ENCODE measurements around the gene RABAC1. TPM values are rescaled to one million over a fixed set of nuclear protein-coding genes. Genes with fewer than 3 reads are reported as not detected.
A peak's percentile ranks its signal among the peaks of the same experiment; 100 is the strongest.

RABAC1 gene
- total and polyA plus RNA-seq, 3 experiments from 2014 or later, result 74.7 to 220 (median 83.3) TPM

DNA sequence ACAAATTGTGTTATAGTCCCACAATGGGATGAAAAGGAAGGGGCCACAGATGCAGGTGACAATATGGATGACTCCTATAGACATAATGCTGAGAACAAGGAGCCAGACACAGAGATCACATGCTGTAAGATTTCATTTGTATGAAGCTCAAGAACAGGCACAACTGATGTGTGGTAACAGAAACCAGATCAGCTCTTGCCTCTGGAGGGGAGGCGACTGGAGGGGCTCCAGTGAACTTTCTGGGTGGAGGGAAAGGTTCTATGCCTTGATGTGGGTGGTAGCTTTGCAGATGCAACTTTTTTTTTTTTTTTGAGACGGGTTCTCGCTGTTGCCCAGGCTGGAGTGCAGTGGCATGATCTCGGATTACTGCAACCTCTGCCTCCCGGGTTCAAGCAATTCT lies 6.0 kb upstream of the RABAC1 start:
- Histone ChIP-seq H3K9me3 (ENCODE audit: low read length) (no peaks in the 10 kb centered on the region), H3K27ac (ENCODE audit: low read depth, low read length) (no peak overlapping the region), H3K36me3 (ENCODE audit: insufficient read depth, low read length) (no peaks in the 10 kb centered on the region), H3K27me3 (ENCODE audit: insufficient read depth, low read length, poor library complexity, severe bottlenecking) (no peaks in the 10 kb centered on the region), H3K4me1 (ENCODE audit: insufficient read depth, low read length) (no peaks in the 10 kb centered on the region), H3K4me3 (ENCODE audit: low read length) (no peak overlapping the region)
- POLR2A ChIA-PET, result no interaction called here
- Mint-ChIP-seq H3K36me3 (peaks cover 3 to 7% (median 4%) of the 10 kb centered on the region in 3 donors), H3K4me1 (peaks cover 0 to 2% (median 0%) of the 10 kb centered on the region in 3 donors), H3K27ac (no peak overlapping the region), H3K4me3 (no peak overlapping the region), H3K9me3 (peaks cover 0 to 2% (median 0%) of the 10 kb centered on the region in 5 donors), H3K27me3 (no peaks in the 10 kb centered on the region)
- DNase-seq, result no peak
- CTCF ChIA-PET, result interaction anchor here (1.0 kb wide), 1 partner anchor 106 kb away, joined by 3 read pairs; no protein-coding TSS in a partner anchor

DNA sequence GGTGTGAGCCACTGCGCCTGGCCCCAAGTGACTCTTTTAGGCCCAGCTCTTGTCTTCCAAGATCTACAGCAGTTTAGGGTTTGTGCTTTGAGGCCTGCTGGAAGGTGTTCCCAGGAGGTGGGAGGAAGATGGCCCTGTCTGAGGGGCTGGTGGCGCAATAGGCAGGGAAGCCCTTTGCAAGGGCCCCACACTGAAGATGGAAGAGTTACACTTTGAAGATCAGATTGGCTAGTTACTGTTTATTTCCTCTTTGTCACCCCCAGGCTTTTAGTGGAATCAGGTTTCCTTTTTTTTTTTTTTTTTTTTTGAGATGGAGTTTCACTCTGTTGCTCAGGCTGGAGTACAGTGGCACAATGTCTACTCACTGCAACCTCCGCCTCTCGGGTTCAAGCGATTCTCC lies 1.9 kb upstream of the RABAC1 start:
- ChIA-PET POLR2A (no interaction called here), CTCF (interaction anchor here (0.7 to 5.0 kb wide), 2 partner anchors 10 to 101 kb away, joined by 3 to 32 read pairs; partner anchors contain the start of gene RPS19)
- no peak for DNase-seq
- Mint-ChIP-seq H3K9me3 (peaks cover 0 to 2% (median 0%) of the 10 kb centered on the region in 5 donors), H3K4me1 (peaks cover 19 to 22% (median 21%) of the 10 kb centered on the region in 3 donors), H3K27me3 (no peaks in the 10 kb centered on the region), H3K27ac (no peak overlapping the region), H3K36me3 (peaks cover 0 to 28% (median 2%) of the 10 kb centered on the region in 3 donors), H3K4me3 (peak overlapping the region in 4 of 7 donors; percentile 13 to 59 (median 32))
- no peak overlapping the region for H3K4me3 ChIP-seq (ENCODE audit: low read length)
- H3K9me3 ChIP-seq (ENCODE audit: low read length), result no peaks in the 10 kb centered on the region
- no peaks in the 10 kb centered on the region for H3K27me3 ChIP-seq (ENCODE audit: insufficient read depth, low read length, poor library complexity, severe bottlenecking)
- H3K27ac ChIP-seq (ENCODE audit: low read depth, low read length), result no peak overlapping the region
- peaks cover 16% of the 10 kb centered on the region for H3K4me1 ChIP-seq (ENCODE audit: insufficient read depth, low read length)
- H3K36me3 ChIP-seq (ENCODE audit: insufficient read depth, low read length), result no peaks in the 10 kb centered on the region

DNA sequence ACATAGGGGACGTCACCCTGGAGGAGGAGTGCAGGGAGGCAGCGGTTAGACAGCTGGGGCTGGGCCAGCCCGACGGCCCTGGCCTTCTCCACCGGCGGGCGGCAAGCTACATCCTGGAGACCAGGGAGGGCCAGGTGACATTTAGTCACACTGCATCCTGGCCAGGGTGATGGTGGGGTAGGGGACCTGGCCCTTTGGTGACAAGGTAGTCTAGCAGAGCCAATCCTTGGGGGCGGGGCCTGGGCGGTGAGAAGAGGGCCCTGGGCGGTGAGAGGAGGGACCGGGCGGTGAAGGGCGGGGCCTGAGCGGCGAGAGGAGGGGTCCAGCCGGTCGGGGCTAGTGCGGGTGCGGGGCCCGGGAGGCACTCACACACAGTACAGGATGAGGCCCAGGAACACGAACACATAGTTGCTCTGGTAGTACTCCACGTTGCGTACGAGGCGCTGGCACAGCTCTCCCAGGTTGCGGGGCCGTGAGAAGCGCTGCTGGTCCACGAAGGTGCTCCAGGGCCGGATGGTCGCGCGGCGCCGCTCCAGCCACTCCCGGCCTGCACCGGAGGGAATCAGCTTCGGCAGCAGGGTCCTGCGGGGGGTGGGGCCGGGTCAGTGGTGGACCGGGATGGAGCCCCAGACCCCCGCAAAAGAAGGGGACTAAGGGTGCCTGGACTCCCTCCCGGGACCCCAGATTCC lies 610 bp downstream of the RABAC1 start:
- Mint-ChIP-seq H3K36me3 (peaks cover 0 to 35% (median 2%) of the 10 kb centered on the region in 3 donors), H3K4me1 (peaks cover 17 to 22% (median 21%) of the 10 kb centered on the region in 3 donors)
- POLR2A ChIA-PET, result interaction anchor here (0.6 to 3.6 kb wide), 7 partner anchors 13 to 118 kb away, joined by 3 to 20 read pairs (median 4); partner anchors contain the start of genes RPS19 and ZNF574

DNA sequence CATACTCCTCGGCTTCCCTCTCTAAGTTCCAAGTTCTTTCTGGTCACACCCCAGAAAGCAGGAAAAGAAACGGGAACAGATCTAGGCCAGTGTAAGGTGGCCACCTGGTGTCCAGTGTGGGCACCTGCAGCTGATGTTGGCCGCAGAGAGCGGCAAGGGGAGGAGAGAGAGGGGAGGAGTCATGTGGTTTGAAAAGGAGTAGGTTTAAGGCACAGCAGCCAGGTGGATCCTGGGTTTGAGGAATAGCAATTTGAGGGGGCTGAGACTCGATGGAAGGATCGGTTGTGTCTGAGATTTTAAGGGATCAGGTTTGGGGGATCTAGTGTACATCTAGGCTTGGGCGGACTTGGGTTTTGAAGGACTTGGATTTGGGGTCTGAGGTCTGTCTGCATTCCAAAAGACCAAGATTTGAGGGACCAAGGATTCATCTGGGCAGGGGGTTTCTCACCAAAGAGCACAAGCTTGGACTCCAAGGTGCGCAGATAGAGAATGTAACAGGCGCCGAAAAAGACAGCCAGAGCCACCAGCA lies 1.2 kb downstream of the RABAC1 start:
- no peaks in the 10 kb centered on the region for H3K27me3 ChIP-seq (ENCODE audit: insufficient read depth, low read length, poor library complexity, severe bottlenecking)
- peak overlapping the region; percentile 86 for H3K27ac ChIP-seq (ENCODE audit: low read depth, low read length)
- peak overlapping the region; percentile 92 for H3K4me3 ChIP-seq (ENCODE audit: low read length)
- peak in 2 of 5 donors; percentile 19 to 63 for DNase-seq
- Mint-ChIP-seq H3K36me3 (peaks cover 0 to 35% (median 2%) of the 10 kb centered on the region in 3 donors), H3K9me3 (peaks cover 0 to 2% (median 0%) of the 10 kb centered on the region in 5 donors), H3K27ac (peak overlapping the region; percentile 77 to 98 (median 90)), H3K4me3 (peak overlapping the region; percentile 92 to 96 (median 94)), H3K27me3 (no peaks in the 10 kb centered on the region), H3K4me1 (peaks cover 17 to 22% (median 21%) of the 10 kb centered on the region in 3 donors)
- ChIA-PET POLR2A (interaction anchor here (0.6 to 3.6 kb wide), 3 partner anchors 12 to 98 kb away, joined by 4 to 20 read pairs (median 14); partner anchors contain the start of gene RPS19), CTCF (interaction anchor here (1.0 to 5.0 kb wide), 5 partner anchors 13 to 98 kb away, joined by 3 to 32 read pairs (median 10); partner anchors contain the start of gene RPS19)
- H3K4me1 ChIP-seq (ENCODE audit: insufficient read depth, low read length), result peaks cover 16% of the 10 kb centered on the region
- no peaks in the 10 kb centered on the region for H3K36me3 ChIP-seq (ENCODE audit: insufficient read depth, low read length)
- no peaks in the 10 kb centered on the region for H3K9me3 ChIP-seq (ENCODE audit: low read length)

More for the DNA sequence above, 610 bp downstream of the RABAC1 start:
- H3K27ac Mint-ChIP-seq, result peak overlapping the region; percentile 82 to 98 (median 94)
- Histone ChIP-seq H3K27ac (ENCODE audit: low read depth, low read length) (peak overlapping the region; percentile 86), H3K4me3 (ENCODE audit: low read length) (peak overlapping the region; percentile 92), H3K36me3 (ENCODE audit: insufficient read depth, low read length) (no peaks in the 10 kb centered on the region), H3K27me3 (ENCODE audit: insufficient read depth, low read length, poor library complexity, severe bottlenecking) (no peaks in the 10 kb centered on the region), H3K9me3 (ENCODE audit: low read length) (no peaks in the 10 kb centered on the region), H3K4me1 (ENCODE audit: insufficient read depth, low read length) (peaks cover 16% of the 10 kb centered on the region)
- peak overlapping the region; percentile 92 to 96 (median 94) for H3K4me3 Mint-ChIP-seq
- H3K27me3 Mint-ChIP-seq, result no peaks in the 10 kb centered on the region
- peaks cover 0 to 2% (median 0%) of the 10 kb centered on the region in 5 donors for H3K9me3 Mint-ChIP-seq
- peak; percentile 65 to 88 (median 76) for DNase-seq
- CTCF ChIA-PET, result interaction anchor here (0.8 to 5.0 kb wide), 7 partner anchors 10 to 133 kb away, joined by 3 to 32 read pairs (median 3); partner anchors contain the start of gene RPS19

DNA sequence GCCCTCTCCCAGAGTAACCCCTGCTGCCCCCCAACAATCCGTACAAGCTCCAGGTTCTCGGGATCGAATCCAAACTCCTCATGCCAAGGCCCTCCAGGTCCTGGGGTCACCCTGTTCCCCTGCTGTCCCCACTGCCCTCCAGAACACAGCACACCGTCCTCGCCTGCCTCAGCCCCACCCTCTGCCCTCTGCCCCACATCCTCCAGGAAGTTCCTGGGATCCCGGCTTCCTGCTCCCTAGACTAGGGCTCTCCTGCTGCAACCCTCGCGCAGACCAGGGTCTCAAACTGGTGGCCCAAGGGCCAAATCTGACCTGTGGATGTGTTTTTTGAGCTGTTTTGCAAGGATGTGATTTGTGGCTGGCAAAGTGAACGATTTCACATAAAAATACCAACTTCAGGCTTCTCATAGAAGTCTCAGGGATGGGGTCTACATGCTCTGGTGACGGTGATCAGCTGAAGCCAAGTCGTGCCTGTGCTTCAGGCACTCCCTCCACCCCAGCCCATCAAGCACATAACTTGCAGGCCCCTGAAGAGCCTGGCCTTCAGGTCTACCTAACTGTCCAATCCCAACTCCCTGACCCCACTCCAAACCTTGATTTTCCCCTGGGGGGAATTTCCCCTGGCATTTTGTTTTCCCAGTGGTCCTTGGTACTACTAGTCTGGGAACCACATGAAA lies 1.8 kb downstream of the RABAC1 start:
- Mint-ChIP-seq H3K27me3 (no peaks in the 10 kb centered on the region), H3K9me3 (peaks cover 0 to 2% (median 0%) of the 10 kb centered on the region in 5 donors), H3K4me3 (peak overlapping the region; percentile 12 to 96 (median 94)), H3K27ac (peak overlapping the region; percentile 19 to 98 (median 86)), H3K4me1 (peaks cover 17 to 22% (median 21%) of the 10 kb centered on the region in 3 donors), H3K36me3 (peaks cover 0 to 35% (median 2%) of the 10 kb centered on the region in 3 donors)
- H3K4me1 ChIP-seq (ENCODE audit: insufficient read depth, low read length), result peaks cover 16% of the 10 kb centered on the region
- H3K4me3 ChIP-seq (ENCODE audit: low read length), result no peak overlapping the region
- no peaks in the 10 kb centered on the region for H3K9me3 ChIP-seq (ENCODE audit: low read length)
- H3K27ac ChIP-seq (ENCODE audit: low read depth, low read length), result no peak overlapping the region
- H3K27me3 ChIP-seq (ENCODE audit: insufficient read depth, low read length, poor library complexity, severe bottlenecking), result no peaks in the 10 kb centered on the region
- DNase-seq, result no peak
- ChIA-PET POLR2A (interaction anchor here (2.8 to 3.6 kb wide), 2 partner anchors 11 to 97 kb away, joined by 14 to 20 read pairs; partner anchors contain the start of gene RPS19), CTCF (interaction anchor here (1.0 to 5.0 kb wide), 4 partner anchors 77 to 98 kb away, joined by 3 to 32 read pairs (median 14); partner anchors contain the start of gene RPS19)
- no peaks in the 10 kb centered on the region for H3K36me3 ChIP-seq (ENCODE audit: insufficient read depth, low read length)

DNA sequence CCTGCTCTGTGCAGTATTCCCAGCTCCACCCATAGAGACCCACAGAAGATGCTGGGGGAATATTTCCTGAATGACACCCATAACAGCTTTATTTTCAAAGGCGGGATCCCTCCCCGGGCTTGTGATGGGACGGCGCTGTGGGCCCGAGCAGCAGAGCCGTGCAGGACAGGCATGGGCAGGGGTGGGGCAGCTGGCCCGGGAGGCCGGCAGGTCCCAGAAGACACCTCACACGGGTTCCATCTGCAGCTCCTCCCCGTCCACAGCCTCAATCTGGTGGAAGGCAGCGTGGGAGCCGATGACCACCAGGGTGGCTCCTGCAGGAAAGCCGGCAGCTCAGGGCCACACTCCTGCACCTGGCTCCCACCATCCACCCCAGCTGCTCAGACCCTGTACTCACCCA lies 2.5 kb downstream of the RABAC1 start:
- Mint-ChIP-seq H3K27me3 (peaks cover 0 to 2% of the 10 kb centered on the region in 2 donors), H3K4me3 (peak overlapping the region in 1 of 7 donors; percentile 78), H3K9me3 (peaks cover 0 to under 1% (median 0%) of the 10 kb centered on the region in 5 donors), H3K27ac (peak overlapping the region in 4 of 8 donors; percentile 40 to 70 (median 60)), H3K36me3 (peaks cover 0 to 35% (median 2%) of the 10 kb centered on the region in 3 donors), H3K4me1 (peaks cover 19 to 25% (median 24%) of the 10 kb centered on the region in 3 donors)
- Histone ChIP-seq H3K36me3 (ENCODE audit: insufficient read depth, low read length) (no peaks in the 10 kb centered on the region), H3K27ac (ENCODE audit: low read depth, low read length) (no peak overlapping the region), H3K4me1 (ENCODE audit: insufficient read depth, low read length) (peaks cover 18% of the 10 kb centered on the region), H3K9me3 (ENCODE audit: low read length) (no peaks in the 10 kb centered on the region), H3K4me3 (ENCODE audit: low read length) (no peak overlapping the region), H3K27me3 (ENCODE audit: insufficient read depth, low read length, poor library complexity, severe bottlenecking) (no peaks in the 10 kb centered on the region)
- ChIA-PET POLR2A (interaction anchor here (3.6 kb wide), 1 partner anchor 96 kb away, joined by 20 read pairs; the partner anchor contains the start of gene RPS19), CTCF (interaction anchor here (3.2 to 5.0 kb wide), 3 partner anchors 78 to 97 kb away, joined by 10 to 32 read pairs (median 19); partner anchors contain the start of gene RPS19)
- peak in 1 of 5 donors; percentile 46 for DNase-seq

DNA sequence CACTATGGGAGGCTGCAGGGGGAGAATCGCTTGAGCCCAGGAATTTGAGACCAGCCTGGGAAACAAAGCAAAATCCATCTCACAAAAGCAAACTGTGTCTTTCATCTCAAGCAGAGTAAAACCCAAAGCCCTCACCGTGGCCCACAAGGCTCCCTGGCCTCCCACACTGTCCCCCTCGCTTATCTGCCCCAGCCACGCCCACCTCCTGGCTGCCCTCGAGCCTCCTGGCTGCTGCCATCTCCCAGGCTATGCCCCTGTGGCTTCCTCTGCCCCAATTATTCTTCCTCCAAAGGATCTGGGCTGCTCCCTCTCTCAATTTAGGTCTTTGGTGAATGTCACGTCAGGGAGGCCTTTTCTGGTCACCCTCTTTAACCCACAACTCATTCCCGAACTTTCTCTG lies 3.6 kb downstream of the RABAC1 start:
- Histone ChIP-seq H3K27me3 (ENCODE audit: insufficient read depth, low read length, poor library complexity, severe bottlenecking) (no peaks in the 10 kb centered on the region), H3K4me1 (ENCODE audit: insufficient read depth, low read length) (peaks cover 24% of the 10 kb centered on the region), H3K27ac (ENCODE audit: low read depth, low read length) (no peak overlapping the region), H3K9me3 (ENCODE audit: low read length) (no peaks in the 10 kb centered on the region), H3K4me3 (ENCODE audit: low read length) (no peak overlapping the region), H3K36me3 (ENCODE audit: insufficient read depth, low read length) (no peaks in the 10 kb centered on the region)
- POLR2A ChIA-PET, result no interaction called here
- DNase-seq, result no peak
- Mint-ChIP-seq H3K27me3 (peaks cover 0 to 4% of the 10 kb centered on the region in 2 donors), H3K27ac (peak overlapping the region in 2 of 8 donors; percentile 54 to 58), H3K9me3 (no peaks in the 10 kb centered on the region), H3K4me1 (peaks cover 25 to 32% (median 28%) of the 10 kb centered on the region in 3 donors), H3K36me3 (peaks cover 0 to 35% (median 2%) of the 10 kb centered on the region in 3 donors), H3K4me3 (peak overlapping the region in 1 of 7 donors; percentile 65)
- CTCF ChIA-PET, result no interaction called here

Data from CD8-positive, alpha-beta memory T cell (primary cell).